Measurements from ENCODE around the gene ZNF367.
A peak's percentile ranks its signal among the peaks of the same experiment; 100 is the strongest.

DNA sequence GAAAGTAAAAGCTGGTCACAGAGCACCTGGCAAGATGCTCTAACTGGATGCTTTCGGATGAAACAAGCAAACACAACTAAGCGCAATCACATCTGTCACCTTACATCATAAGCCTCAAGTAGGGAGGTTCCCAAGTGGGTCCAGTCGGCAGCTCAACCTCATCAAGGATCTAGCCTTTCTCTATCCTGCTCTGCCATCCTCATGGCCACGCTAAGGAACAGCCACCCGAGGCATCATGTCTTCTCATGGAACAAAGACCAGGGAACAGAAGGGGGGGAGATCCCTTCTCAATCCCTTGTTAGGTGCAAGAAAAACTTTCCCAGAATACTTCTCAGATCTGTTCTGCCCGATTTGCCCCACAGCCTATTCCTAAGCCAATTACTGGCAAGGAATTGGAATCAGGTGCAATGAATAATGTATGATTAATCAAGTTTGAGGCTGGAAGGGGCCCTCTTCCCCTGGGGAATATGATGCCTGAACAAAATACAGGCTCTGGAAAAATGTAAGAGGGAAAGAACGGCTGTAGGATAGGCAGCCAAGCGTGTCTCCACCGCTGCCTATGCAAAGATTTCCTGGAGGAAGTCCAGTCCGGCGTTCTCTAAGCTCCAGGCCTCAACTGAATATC lies 30.5 kb upstream of the ZNF367 start:
- TF ChIP-seq POLR2AphosphoS5 (IDR thresholded peaks at IDR 0.05; ENCODE audit: low read depth, low read length) (0 out of 2 replicates have a peak, but pooled peaks have one; percentile 29), SIN3A (IDR thresholded peaks at IDR 0.05; ENCODE audit: borderline replicate concordance, insufficient read depth, low read length) (no peak), REST (IDR thresholded peaks at IDR 0.05; ENCODE audit: insufficient read depth in 1 of 2, low read depth in 2 of 2, low read length in 2 of 2) (no peak)

All from PFSK-1 (cell line).